NB4 (cell line): Measurements from ENCODE around the gene RAP1GAP2.
"Not testable (repeated sequence)": the region's sequence is repeated elsewhere in the genome, so short reads cannot be mapped to it uniquely, and the experiment has no call there.

Experiments used
- DNase-seq: peaks from one replicate; pipeline ENCODE4 v3.0.0; 2010; ENCODE audit warnings: low read depth
- H3K4me3 ChIP-seq: one replicate; pipeline ENCODE4 v1.5.1; 2011; ENCODE audit warnings: mild to moderate bottlenecking, low read depth, low read length, moderate library complexity
- CTCF ChIP-seq: IDR thresholded peaks from one replicate; pipeline ENCODE4 v1.5.1; 2012; ENCODE audit warnings: low read depth, low read length
- MAX ChIP-seq: IDR thresholded peaks from 2 replicates; pipeline ENCODE4 v1.6.1; 2011; ENCODE audit warnings: low read depth, low read length
- MYC ChIP-seq: IDR thresholded peaks from 2 replicates; pipeline ENCODE4 v1.6.1; 2011; ENCODE audit warnings: low read depth, low read length
- POLR2A ChIP-seq: IDR thresholded peaks from 2 replicates; pipeline ENCODE4 v1.6.1; 2011; ENCODE audit warnings: mild to moderate bottlenecking; ENCODE audit not compliant: insufficient read length; ENCODE audit errors: extremely low read depth

RAP1GAP2 gene

GRCh38 chr17:3049705-3050295 is 253.6 kb downstream of the RAP1GAP2 start:
- peak overlapping the region; percentile 67 for H3K4me3 ChIP-seq
- no peak for TF ChIP-seq POLR2A
- no peak for TF ChIP-seq MYC
- no peak for TF ChIP-seq MAX
- TF ChIP-seq CTCF: no peak
- peak; percentile 30 for DNase-seq

GRCh38 chr17:3054868-3055267 is 258.6 kb downstream of the RAP1GAP2 start:
- not testable (repeated sequence) for H3K4me3 ChIP-seq, DNase-seq

- H3K4me3 ChIP-seq: not testable (repeated sequence)
Observed at GRCh38 chr17:3062824-3063377, 266.7 kb downstream of the RAP1GAP2 start.

GRCh38 chr17:3063507-3063906 is 267.3 kb downstream of the RAP1GAP2 start, which contains the start of gene OR1D5:
Gene OR1D5 (minus strand): TSS chr17:3063607. CDS start chr17:3063607, 0 bp downstream.
- not testable (repeated sequence) for H3K4me3 ChIP-seq, DNase-seq

More at GRCh38 chr17:3062824-3063377, 266.7 kb downstream of the RAP1GAP2 start:
- DNase-seq: not testable (repeated sequence)

- not testable (repeated sequence) for H3K4me3 ChIP-seq
- DNase-seq: peak; percentile 80
Observed at GRCh38 chr17:3065192-3065591, 269.0 kb downstream of the RAP1GAP2 start.

GRCh38 chr17:3073850-3074249 is 277.6 kb downstream of the RAP1GAP2 start:
- not testable (repeated sequence) for DNase-seq

More at GRCh38 chr17:3073850-3074249, 277.6 kb downstream of the RAP1GAP2 start:
- H3K4me3 ChIP-seq: not testable (repeated sequence)
